ENCODE data around the gene MGME1.

MGME1 gene

DNA sequence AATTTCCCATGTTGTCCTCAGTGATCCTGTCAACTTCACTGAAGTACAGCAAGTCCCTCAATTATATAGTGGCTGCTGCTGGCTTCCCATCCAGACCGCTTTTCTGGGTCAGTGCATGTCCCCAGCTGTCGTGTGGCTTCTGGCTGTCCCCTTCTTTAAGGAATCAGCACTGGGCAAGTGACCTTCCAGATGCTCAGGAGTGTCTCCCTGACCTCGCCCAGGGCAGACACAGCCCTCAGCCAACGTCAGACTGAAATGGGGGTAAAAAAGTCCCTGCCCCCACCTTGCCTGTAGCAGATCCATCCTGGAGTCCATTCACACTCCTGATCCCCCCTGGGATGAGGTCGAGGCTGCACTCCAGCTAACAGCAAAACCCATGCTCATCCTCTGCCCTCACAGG, 65.2 kb downstream of the MGME1 start:
- TF ChIP-seq, protein P1, sequence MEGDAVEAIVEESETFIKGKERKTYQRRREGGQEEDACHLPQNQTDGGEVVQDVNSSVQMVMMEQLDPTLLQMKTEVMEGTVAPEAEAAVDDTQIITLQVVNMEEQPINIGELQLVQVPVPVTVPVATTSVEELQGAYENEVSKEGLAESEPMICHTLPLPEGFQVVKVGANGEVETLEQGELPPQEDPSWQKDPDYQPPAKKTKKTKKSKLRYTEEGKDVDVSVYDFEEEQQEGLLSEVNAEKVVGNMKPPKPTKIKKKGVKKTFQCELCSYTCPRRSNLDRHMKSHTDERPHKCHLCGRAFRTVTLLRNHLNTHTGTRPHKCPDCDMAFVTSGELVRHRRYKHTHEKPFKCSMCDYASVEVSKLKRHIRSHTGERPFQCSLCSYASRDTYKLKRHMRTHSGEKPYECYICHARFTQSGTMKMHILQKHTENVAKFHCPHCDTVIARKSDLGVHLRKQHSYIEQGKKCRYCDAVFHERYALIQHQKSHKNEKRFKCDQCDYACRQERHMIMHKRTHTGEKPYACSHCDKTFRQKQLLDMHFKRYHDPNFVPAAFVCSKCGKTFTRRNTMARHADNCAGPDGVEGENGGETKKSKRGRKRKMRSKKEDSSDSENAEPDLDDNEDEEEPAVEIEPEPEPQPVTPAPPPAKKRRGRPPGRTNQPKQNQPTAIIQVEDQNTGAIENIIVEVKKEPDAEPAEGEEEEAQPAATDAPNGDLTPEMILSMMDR (IDR thresholded peaks at IDR 0.05; ENCODE audit: low read depth, low read length, missing control alignments): no peak

DNA sequence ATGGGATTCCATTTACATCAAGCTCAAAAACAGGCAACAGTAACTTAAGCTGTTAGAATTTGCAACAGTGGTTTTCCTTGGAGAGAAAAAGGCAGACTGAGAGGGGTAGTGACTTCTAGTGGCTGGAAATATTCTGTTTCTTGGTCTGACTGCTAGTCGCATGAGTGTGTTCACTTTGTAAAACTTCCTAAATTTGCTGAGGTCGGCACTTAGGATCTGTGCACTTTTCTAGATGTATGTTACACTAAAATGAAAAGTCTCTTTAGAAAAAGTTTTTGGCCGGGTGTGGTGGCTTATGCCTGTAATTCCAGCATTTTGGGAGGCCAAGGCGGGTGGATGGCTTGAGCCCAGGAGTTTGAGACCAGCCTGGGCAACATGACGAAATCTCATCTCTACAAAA, 70.2 kb downstream of the MGME1 start:
- no peak for DNase-seq (ENCODE audit: low read depth)
- TF ChIP-seq, protein P1 (IDR thresholded peaks at IDR 0.05; ENCODE audit: low read depth, low read length, missing control alignments): no peak
- H3K4me3 ChIP-seq (ENCODE audit: low read depth, low read length): no peak overlapping the region

More for the DNA sequence above, 65.2 kb downstream of the MGME1 start:
- no peak overlapping the region for H3K4me3 ChIP-seq (ENCODE audit: low read depth, low read length)
- no peak for DNase-seq (ENCODE audit: low read depth)

Data from GM12864 (cell line).